Activated T-cell treated with anti-CD3 and anti-CD28 coated beads for 4 hours (primary cell): ENCODE data around the gene PARD3.

Experiments
- DNase-seq: peaks from one replicate; pipeline ENCODE4 v3.0.0-alpha.2; 2020

The PARD3 gene

GRCh38 chr10:34821587-34822585 is 6.8 kb upstream of the PARD3 start:
- no peak for DNase-seq

DNA sequence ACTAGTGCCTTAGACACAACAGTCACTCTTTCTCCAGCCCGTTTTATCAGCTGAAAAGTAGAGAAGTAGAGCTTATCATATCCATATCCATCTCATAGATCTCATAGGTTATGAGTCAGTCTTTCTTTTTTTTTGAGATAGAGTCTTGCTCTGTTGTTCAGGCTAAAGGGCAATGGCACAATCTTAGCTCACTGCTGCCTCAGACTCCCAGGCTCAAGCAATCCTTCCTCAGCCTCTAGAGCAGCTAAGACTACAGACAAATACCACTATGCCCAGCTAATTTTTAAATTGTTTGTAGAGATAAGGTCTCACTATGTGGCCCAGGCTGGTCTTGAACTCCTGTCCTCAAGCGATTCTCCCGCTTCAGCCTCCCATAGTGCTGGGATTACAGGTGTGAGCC is 2.5 kb upstream of the PARD3 start:
- no peak for DNase-seq

GRCh38 chr10:34817054-34817453 is 2.0 kb upstream of the PARD3 start:
- no peak for DNase-seq

DNA sequence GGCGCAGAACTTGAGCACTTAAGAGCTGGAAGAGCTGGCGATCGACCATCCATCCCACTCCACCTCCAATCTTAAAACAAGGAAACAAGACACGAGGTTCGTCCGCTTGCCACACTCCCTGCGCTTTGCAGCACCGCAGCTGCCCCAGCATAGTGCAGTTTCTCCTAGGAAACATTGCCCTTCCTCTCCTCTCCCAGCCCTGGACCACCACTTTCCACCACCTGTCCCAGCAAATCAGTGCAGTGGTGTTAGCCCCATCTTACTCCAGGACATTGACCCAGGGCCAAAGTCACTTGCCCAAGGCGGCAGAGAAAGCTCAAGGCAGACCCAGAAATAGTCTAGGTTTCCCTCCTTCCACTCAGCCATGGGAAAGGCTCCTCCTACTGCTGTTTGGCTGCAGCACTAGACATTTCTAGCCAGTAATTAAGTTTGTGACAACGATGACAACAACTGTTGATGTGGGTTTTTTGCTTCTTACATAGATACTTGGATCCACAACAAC is 1.5 kb upstream of the PARD3 start:
- DNase-seq: no peak

- DNase-seq: no peak
Observed at GRCh38 chr10:34816085-34816496, 995 bp upstream of the PARD3 start.

DNA sequence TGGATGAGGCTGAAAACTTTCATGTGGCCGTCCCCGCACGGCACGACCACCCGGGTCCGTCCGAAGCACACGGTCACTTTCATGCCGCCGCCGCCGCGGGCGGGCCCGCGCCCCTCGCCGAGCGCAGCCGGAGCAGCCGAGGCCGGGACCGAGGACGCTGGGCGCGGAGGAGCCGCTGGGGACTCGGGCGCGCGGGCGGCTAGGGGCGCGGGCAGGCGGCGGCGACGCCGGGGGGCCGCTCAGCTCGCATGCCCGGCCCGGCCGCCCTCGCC is 247 bp downstream of the PARD3 start:
- no peak for DNase-seq

DNA sequence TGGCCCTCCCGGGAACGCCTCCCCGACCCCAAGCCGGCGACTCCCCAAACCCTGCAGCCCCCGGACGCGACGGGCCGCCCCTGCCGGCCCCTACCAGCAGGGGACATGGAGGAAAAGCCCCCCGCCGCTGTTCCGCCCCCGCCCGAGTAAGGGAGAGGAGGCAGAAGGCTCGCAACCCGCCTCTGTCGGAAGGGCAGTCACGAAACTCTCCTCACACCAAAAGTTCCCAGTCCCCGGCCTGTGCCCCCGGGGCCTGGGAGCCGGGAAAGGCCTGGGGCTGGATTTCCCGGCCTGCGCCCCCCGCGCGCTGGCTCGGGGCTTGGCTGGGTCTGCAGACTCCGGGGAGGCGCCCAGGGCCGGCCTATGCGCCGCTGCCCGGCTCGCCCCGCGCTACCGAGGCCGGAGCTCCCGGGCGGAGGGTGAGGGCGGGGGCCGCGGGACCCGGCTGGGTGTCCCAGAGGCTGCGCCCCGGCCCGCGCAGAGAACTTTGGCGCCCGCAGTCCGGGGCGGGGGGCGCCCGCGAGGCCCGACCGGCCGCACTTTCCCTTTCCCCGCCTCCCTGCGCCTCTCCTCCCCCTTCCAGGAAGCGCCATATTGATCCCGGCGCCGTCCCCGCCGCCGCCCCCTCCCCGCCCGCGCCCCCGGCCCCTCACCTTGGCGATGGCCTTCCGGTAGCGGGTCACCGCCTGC is 728 bp downstream of the PARD3 start:
- DNase-seq: no peak

- no peak for DNase-seq
Observed at GRCh38 chr10:34813626-34814222, 1.4 kb downstream of the PARD3 start.

GRCh38 chr10:34812771-34813170 is 2.3 kb downstream of the PARD3 start:
- DNase-seq: no peak

- no peak for DNase-seq
Observed at GRCh38 chr10:34811968-34812514, 3.1 kb downstream of the PARD3 start.

GRCh38 chr10:34811126-34811967 is 3.7 kb downstream of the PARD3 start:
- DNase-seq: no peak

- no peak for DNase-seq
Observed at GRCh38 chr10:34809796-34810195, 5.3 kb downstream of the PARD3 start.

GRCh38 chr10:34808801-34809745 is 6.0 kb downstream of the PARD3 start:
- DNase-seq: no peak

DNA sequence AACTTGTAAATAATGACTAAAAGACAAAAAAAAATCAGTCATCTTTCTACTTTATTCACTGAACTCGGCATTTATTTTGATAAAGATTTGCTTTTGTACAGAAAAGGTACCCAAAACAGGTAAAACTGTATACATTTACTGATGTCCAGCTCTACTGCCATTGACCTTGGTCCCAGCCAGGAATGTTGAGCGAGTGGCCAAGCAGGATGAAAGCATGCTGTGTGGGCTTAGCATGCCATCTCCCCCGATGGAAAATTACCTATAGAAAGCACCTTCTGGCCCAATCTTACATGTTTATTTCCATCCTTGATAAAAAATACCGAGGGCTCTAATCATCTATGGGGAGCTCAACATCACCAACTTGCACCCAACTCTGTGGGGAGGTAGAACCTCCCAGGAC is 6.8 kb downstream of the PARD3 start:
- DNase-seq: no peak

- DNase-seq: no peak
Observed at GRCh38 chr10:34804306-34804705, 10.8 kb downstream of the PARD3 start.

GRCh38 chr10:34802692-34803091 is 12.4 kb downstream of the PARD3 start:
- DNase-seq: no peak

- no peak for DNase-seq
Observed at GRCh38 chr10:34801097-34801733, 13.9 kb downstream of the PARD3 start.

DNA sequence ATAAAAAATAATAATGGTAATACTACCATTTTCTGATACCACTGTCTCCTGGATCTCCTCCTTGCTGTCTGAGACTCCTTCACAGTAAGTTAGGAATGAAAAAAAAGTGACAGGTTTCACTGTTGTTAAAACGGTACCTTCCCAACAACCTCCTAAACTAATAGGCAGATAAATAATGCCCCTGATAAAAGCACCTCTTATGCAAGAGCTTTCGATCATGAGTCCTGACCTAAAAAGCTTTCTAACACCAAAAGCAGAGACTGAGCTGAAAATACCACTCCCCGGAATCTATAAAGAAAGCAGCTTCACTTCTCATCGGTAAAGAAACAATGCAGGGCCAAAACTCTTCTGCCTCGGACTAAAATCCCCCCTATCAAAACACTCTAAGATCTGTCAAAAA is 14.5 kb downstream of the PARD3 start:
- no peak for DNase-seq

DNA sequence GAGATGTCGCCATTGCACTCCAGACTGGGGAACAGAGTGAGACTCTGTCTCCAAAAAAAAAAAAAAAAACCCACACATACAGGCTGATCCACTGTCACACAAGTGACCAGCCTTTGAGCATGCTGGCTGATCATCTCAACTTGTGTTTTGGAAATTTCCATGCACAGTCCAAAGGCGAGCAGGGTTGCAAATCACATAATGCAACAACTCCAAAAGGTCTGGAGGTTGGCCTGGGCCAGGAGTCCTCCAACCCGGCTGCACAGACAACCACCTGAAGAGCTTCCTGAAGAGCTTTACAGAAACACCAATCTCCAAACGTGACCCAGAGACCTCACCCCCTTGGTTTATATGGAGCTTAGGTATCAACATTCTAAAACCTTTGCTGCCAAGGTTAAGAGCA is 16.4 kb downstream of the PARD3 start:
- no peak for DNase-seq

DNA sequence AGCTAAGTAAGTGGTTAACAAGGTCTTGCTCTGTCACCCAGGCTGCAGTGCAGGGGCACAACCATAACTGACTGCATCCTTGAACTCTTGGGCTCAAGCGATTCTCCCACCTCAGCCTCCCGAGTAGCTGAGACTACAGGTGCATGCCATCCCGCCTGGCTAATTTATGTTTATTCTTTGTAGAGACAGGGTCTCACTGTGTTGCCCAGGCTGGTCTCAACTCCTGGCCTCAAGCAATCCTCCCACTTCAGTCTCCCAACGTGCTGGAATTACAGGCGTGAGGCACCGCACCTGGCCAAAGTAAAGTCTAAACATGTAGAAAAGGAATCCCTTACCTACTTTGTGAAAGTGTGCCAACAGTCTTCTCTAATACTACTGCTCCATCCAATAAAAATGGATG is 17.9 kb downstream of the PARD3 start:
- no peak for DNase-seq

- no peak for DNase-seq
Observed at GRCh38 chr10:34796133-34796532, 19.0 kb downstream of the PARD3 start.
